Left hindlimb (tissue), 1 donor: ENCODE measurements around the gene HMSD.

Experiments used
- DNase-seq: peaks from one replicate; pipeline ENCODE4 v3.0.0-alpha.2; 2018

The HMSD gene

DNA sequence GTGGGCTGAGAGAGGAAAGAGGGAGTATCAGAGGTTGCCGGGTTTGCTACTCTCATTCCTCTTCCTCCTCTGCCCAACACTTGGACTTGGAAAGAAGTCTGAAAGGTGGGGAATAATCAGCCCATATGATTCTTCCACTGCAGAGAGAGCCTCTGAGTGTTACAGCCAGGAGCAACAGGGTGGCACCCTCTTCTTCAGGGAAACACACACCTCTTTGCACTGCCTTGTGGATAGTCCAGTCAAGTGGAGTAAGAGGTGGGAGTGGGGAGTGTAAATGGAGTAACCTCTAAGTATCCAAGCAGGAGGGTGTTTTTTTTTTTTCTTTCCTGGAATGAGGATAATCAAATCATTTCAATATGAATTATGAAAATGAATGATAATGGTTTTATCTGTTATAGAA lies 11.8 kb downstream of the HMSD start:
- no peak for DNase-seq

DNA sequence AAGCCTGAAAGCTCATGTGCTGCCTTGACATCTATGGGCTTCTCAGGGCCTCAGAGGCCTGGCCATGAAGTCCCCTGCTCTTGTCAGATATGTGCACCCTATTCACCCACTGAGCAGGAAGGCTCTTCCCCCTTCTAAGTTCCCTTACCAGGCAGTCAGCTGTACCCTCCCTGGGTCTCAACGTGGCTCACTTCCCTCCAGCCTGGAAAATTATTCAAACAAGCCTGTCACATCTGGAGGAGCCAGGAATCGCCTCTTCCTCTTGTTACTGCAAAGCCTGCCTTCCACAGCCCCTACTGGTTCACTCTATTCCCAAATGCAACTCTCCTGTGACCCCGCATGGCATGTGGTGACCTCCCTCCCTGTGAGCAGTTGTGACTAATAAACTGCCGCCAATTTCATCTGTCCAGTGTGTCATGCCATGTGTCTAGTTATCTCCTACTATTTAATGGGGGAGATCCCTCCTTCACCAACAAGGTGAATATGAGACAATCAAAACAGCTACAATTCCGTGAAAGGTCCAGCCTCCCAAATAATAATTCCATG lies 12.4 kb downstream of the HMSD start:
- no peak for DNase-seq

DNA sequence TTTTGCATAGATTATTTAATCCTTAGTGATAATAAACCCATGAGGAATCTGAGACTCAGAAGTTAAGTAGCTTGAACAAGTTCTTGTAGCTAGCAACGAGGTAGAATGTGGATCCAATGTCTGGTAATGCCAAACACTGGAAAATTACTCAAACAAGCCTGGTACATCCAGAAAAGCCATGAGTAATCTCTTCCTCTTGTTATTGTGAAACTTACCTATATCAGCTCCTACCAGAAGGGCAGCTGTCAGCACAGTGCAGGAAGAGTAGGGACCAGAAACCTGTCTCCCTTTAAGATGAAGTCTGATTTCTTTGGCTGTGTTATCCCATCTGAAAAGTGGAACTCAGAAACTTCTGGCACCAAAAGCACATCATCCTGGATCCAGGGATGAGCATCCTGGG lies 13.0 kb downstream of the HMSD start:
- no peak for DNase-seq

DNA sequence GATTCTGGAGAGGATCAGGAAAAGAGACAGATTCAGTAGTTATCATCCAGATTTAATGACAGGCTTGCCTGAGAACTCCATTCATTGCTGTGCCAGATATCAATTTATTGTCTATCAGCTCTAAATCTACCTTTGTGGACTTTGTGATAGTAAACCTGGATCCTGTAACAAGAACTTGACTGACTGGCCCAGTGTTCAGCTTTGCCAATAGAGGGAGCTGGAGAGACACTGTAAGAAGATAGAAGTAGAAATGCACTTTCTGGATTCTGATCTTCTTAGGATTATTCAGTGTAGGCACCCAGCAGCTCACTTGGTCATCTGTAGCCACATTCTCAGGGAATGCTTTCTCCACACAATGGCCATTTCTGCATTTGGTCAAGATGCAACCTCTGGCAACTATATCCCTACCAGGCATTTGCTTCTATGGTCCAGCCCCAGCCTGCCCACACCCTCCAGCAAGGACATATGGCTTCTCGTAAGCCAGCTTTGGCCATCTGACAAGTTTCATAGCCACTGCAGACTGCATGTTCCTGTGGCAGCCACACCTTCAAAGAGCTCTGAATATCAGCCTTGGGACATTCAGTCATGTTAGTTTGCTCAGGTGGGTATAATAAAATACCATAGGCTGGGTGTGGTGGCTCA lies 14.6 kb downstream of the HMSD start:
- no peak for DNase-seq

DNA sequence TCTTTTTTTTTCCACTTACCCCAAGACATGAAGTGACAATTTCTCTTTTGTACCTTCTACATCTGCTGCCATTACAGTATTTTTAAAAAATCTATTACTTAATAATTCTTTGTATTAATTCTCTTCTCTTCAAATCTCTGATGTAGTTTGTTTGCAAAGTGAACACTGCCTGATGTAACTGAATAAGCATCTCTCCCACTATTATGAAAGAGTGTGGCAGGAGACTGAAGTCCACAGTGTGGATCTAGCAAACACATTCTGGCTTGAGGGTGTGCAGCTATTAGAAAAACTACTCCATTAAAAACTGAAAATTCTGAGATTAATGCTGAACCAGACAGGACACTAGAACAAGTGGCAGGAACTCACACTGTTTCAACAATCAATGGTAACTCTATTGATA lies 15.8 kb downstream of the HMSD start:
- no peak for DNase-seq

DNA sequence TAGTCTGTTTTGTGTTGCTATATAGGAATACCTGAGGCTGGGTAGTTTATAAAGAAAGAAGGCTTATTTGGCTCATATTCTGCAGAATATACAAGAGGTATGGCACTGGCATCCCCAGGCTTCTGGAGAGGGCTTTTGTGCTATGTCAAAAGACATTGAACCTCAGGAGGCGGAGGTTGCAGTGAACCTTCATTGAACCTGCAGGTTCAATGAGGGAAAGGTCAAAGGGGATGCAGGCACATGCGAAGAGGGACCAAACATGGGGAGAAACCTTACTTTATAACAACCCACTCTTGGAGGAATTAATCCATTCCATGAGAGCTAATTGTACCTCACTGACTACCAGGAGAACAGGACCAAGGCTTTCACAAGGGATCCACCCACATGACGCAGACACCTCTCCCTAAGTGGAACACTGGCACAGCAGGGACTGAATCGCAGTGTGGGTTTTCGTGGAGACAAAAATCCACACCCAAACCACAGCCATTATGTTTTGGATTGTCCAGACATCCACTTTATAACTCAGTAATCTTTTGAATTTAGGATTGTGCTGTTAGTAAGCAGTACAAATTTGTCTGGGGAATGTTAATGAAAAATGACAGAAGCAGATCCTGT lies 16.7 kb downstream of the HMSD start:
- no peak for DNase-seq

DNA sequence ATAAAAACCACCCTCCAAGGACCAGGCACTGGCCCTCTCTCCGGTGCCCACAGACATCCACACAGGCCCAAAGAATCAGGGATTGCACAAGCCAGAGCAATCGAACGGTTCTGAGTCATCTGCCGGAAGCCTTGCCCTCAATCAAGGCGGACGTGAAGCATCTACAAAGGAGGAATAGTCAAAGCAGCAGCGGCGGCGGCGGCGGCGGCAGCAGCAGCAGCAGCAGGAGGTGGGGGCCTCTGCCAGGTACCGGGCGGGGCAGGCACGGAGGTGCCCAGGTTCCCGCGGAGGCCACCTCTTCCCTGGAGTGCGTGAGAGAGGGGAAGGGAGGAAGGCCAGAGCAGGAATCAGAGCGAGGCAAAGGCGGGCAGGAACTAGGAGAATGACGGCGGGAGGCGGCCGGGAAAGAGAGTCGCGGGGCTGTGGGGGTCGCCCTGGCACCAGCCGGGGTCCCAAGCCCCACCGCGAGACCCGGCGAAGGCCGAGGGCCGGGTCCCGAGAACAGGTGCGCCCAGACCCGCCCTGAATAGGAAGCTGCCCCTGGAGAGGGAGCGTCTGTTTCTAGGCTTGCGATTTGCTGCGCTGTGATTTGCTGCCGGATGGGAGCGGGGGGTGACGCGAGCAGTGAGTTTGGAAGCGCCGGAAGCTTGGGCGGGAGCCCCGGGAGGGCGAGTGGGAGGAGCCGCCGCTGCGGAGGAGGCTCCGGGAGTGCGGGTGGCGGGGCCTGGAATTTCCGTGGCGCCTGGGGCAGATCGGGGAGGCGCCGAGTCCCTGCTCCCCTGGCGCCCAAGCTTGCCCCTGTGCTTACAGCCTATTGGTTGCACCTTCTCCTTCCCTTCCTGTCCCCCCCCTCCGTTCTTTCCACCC lies 21.1 kb downstream of the HMSD start, which contains the start of gene SERPINB8:
Gene SERPINB8 (plus strand): TSS at position 140 of the 867 bp plus-strand sequence. CDS start 8,228 bp downstream, outside the sequence.
- DNase-seq, result peak; percentile 95

DNA sequence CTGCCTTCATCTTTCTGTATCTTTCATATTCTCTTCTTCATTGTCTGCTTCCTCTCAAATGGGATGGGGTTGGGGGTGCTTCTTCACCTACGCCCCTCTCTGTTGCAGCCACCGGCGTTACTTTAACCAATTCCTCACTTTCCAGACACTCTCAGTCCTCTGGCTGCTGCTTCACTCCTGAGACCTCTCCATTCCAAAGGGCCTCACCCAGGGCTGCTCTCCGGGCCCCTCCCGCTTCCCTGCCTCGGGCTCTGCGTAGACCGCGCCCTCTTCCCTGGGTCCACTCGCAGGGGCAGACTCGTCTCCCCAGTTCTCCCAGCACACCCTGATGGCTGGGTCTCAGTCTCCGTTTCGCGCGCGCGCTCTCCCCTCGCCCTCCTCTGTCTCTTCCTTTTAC lies 21.7 kb downstream of the HMSD start:
- DNase-seq, result no peak

DNA sequence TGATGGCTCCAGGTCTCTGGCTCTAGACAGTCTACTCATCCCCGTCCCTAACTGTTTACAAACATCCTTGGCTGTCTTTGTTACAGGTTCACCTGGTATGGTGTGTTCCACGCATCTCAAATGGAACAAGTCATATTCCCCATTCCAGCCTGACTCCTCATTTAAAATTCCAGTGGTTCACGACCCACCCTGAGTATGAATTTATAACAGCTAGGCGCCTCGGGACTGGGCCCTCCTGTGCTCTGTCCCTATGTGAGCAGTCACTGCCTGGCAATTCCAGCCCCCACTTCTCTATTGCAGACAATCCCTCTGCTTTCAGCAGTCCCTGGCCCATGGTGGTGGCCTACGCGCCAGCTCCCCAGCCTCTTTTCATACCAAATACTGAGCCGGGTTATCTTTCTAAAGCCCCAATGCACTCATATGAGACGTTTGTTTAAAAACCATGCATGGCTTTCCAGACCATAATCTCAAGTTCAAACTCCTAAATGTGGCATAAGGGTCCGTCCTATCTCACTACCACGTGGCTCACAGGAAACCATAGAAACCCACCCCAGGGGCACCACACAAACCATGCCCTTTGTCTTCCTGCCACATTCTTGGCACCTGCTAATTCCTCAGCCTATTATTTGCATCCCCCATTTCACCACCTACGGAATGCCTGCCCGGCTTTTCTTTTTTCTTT lies 22.4 kb downstream of the HMSD start:
- no peak for DNase-seq

DNA sequence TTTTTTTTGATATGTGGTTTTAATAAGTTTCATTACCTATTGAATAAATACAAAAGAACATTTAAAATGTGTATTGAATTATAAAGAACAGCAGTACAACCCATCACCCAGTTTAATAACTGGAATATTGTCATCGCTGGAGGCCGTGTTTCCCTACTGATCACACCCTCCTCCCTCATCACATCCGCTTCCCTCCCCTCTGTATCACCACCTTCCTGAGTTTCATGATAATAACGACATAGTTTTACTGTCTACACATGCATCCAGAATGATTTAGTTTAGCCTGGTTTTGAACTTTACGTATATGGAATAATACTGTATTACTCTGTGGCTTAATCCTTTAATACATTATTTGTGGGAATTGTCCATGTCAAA lies 22.9 kb downstream of the HMSD start:
- no peak for DNase-seq

DNA sequence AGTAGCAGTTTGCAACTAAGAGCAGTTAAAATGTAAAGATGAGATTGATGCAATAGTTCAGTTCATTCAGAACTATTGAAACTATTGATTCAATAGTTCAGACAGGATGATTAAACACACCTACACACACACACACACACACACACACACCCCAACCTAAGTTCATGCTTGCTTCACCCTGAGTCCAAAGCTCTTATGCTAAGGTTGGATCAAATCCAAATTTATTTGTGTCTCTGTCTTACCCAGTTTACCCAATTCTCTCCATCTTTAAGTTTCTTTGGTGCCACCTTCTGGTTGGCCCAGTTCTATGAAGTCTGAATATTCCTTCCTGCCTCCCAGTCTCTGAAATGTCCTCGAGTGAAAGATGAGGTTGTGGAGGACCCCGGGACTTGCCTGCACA lies 25.9 kb downstream of the HMSD start:
- no peak for DNase-seq

DNA sequence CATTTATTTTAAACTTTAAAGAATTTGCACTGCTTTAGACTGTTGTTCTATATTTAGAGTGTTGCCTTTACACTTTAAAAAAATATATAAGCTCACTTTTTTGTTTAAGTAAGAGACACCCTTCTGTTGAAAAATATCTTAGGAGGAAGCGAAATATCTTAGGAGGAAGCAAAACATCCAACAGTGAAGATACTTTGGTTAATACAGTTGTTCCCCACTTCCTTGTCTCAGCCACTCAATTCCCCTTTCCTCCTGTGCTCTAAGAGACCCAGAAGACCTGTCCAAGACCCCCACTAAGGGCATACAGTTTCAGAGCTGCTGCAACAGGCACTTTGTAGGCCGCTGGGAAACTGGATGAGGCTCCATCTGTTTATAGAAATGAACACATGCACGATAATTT lies 26.5 kb downstream of the HMSD start:
- DNase-seq, result no peak

DNA sequence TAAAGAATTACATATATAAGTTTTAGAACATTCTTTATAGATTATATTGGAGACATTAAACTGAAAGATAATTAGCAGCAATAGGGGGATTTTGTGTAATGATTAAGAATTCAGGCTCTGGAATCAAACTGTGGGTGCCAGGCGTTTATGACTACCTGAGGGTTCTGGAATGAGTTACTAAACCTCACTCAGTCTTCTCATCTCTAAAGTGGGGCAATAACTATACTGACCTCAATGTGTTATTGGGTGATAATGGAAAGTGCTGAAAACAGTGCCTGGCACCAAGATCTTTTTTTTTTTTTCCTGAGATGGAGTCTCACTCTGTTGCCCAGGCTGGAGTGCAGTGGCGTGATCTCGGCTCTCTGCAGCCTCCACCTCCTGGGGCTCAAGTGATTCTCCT lies 27.9 kb downstream of the HMSD start:
- DNase-seq, result no peak

DNA sequence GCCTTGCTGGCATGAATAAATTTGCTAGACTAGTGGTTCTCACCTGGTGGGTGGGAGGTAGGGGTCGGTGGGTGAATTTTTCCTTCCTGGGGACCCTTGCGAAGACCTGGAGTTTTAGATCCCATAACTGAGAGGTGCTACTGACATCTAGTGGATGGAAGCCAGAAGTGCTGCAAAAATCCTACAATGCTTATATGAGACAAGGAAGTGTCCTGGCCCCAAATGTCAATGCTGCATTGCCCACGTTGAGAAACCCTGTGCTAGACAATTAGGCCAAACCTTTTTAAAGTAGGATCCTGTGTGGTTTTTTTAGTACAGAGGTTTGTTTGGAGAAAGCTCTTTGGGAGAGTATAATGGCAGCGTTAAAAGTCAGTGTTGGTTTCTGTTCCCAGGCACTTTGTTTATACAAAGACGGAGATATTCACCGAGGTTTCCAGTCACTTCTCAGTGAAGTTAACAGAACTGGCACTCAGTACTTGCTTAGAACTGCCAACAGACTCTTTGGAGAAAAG lies 30.4 kb downstream of the HMSD start:
- DNase-seq, result no peak

DNA sequence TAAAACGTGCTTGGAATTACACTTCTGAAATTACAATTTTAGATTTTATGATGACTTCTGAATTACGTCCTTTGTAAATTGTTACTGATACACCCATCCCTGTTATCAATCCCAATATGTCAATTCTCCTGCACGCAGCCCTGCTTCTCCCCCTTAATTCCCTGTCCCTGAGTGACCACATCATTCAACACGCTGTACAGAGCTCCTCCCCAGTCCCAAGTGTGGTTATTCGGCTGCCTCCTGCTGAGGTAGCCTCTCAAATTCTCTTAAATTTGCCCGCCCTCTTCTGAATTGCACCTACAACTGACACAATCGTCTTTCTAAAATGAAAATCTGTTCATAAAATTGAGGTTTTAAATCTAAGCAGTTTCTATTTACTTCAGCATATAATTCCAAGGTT lies 30.9 kb downstream of the HMSD start:
- no peak for DNase-seq

DNA sequence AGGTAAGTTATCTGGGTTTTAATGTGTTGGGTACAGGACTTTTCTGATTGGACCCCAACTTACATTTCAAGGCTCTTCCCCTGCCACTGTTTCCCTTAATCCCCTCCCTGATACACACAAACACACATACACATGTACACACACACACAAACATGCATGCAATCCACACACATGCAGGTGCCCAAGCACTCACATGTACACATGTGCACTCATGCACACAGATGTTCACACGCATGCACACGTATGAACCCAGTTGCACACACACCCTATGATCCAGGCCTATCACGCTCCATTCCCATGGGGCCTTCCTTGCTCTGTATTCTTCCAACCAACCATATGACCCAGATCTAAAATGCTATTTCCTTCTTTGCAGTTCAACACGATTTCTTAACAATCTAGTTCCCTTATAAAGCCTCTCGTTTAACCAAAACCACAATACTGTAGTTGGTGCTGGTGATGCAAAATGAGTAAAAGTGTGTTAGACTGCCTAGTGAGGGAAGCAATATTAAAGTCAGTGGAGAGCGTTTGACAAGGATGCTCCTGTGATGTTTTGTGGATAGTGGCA lies 31.9 kb downstream of the HMSD start:
- DNase-seq, result no peak

DNA sequence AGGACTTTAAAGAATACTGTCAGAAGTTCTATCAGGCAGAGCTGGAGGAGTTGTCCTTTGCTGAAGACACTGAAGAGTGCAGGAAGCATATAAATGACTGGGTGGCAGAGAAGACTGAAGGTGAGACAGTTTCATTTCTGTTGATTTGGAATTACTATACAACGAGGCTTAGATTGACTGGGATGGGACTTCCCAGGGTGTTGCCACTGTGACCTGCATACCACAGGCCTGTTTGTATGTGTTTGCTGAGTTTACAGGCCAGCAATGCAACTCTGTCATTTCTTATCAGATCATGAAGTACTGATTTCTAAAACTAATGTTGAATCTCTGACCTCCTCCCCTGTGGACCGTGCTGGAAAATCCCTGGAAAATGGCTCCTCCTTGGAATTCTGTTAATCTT lies 32.6 kb downstream of the HMSD start:
- no peak for DNase-seq

DNA sequence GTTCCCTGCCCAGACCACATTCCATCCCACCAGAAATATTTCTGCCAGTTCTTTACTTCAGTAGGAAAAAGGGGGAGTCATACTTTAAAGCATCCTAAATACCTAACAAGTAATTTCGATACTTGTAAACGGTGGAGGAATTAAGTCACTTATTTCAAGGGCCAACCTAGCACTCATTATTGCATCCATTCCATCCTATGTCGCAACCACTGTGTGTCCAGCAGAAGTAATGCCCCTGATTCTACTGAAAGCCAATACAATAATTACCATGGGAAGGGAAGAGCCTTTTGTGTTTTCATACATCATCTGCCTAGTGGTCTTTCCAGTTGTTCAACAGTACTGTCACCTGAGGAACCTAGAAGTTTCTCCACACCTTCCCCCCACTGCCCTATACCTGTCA lies 33.3 kb downstream of the HMSD start:
- DNase-seq, result no peak

DNA sequence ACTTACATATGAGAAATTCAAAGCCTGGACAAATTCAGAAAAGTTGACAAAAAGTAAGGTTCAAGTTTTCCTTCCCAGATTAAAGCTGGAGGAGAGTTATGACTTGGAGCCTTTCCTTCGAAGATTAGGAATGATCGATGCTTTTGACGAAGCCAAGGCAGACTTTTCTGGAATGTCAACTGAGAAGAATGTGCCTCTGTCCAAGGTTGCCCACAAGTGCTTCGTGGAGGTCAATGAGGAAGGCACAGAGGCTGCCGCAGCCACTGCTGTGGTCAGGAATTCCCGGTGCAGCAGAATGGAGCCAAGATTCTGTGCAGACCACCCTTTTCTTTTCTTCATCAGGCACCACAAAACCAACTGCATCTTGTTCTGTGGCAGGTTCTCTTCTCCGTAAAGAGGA lies 37.8 kb downstream of the HMSD start:
- no peak for DNase-seq

DNA sequence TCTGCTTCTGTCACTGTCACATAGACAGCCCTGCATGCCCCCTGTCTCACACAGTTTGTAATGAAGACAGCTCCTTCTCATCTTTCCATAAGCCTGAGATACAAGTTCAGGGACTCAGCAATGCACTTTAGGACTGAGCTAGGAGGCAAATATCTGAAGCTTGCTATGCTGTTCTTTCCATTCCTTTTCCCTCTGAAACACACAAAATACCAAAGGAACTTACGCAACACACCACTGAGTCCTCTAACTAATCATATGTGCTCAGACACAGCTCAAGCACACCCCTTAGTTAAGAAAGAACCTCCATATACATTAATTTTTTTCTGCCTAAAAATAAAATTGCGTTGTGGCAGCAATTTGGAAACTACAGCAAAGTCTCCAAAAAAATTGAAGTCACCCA lies 38.6 kb downstream of the HMSD start:
- DNase-seq, result no peak

DNA sequence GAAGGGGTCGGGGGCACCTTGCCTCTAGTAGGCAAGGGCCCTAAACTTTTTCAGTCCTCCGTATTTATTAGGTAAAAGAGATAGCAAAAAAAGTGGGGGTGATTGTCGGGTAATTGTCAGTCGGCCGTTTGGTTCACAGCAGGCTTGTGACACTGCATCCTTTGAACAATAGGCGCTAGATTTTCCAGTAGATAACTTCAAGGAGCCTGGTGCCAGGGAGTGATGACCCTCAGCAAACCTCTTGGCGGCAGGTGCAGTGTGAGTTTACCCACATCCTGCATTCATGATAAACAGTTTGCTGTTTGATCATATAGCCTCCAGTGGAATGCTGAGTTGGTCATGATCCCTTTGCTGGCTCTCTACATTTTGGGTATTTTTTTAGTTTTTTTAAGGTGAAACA lies 43.6 kb downstream of the HMSD start:
- no peak for DNase-seq

DNA sequence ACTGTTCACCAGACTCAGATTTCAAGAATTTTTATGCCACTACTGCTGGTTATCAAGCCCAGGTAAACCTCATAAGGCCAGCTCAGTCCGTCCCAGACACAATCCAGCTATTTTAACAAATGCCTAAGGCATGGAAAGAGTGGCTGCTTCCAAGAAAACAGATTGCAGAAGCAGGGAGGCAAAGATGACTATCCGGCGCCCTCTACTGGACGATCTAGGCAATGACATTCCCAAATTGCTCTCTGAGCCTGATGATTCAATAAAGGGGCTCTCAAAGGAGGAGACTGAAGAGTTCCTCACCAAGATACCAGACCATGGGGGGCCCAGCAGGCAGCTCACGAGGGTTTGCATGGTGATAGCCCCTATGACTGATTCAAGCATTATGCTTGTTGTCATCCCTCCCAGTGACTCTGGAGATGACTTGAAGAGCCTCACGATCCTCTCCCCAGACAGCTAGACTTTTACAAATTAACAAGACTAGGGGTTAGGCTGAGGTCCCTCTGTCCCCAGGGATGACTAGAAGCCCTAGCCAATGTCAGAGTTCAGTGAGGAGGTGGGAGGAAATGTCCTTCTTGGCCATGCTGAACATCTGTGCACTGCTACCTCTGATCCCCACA lies 45.8 kb downstream of the HMSD start:
- DNase-seq, result no peak
